Measurements from ENCODE around the gene PNPLA8.

DNA sequence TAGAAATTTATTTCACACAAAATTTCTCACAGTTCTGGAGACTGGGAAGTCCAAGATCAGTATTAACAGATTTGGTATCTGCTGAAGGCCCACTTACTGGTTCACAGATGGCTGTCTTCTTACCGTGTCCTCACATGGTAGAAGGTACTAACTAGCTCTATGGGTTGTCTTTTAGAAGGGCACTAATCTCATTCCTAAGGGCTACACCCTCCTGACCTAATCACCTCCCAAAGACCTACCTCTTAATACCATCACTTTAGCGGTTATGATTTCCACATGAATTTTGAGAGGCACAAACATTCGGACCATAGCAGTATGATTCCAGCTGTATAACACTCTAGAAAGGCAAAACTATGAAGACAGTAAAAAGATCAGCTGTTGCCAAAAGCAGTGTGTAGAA is 8.0 kb downstream of the PNPLA8 start:
- TF ChIP-seq, protein P1, sequence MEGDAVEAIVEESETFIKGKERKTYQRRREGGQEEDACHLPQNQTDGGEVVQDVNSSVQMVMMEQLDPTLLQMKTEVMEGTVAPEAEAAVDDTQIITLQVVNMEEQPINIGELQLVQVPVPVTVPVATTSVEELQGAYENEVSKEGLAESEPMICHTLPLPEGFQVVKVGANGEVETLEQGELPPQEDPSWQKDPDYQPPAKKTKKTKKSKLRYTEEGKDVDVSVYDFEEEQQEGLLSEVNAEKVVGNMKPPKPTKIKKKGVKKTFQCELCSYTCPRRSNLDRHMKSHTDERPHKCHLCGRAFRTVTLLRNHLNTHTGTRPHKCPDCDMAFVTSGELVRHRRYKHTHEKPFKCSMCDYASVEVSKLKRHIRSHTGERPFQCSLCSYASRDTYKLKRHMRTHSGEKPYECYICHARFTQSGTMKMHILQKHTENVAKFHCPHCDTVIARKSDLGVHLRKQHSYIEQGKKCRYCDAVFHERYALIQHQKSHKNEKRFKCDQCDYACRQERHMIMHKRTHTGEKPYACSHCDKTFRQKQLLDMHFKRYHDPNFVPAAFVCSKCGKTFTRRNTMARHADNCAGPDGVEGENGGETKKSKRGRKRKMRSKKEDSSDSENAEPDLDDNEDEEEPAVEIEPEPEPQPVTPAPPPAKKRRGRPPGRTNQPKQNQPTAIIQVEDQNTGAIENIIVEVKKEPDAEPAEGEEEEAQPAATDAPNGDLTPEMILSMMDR (IDR thresholded peaks at IDR 0.05), result no peak
- TF ChIP-seq EZH2 (IDR thresholded peaks at IDR 0.05), result no peak

Data from neural progenitor cell (in vitro differentiated cells).